ENCODE results near the gene TGFBR3. TPM values are rescaled to one million over a fixed set of nuclear protein-coding genes. Genes with fewer than 3 reads are reported as not detected.
"Not testable (repeated sequence)": the region's sequence is repeated elsewhere in the genome, so short reads cannot be mapped to it uniquely, and the experiment has no call there.

Gene TGFBR3
- total RNA-seq, 1 donor: 118 TPM

- no peak overlapping the region for H3K4me3 ChIP-seq (ENCODE audit: low read depth, low read length)
- TF ChIP-seq, protein P1, sequence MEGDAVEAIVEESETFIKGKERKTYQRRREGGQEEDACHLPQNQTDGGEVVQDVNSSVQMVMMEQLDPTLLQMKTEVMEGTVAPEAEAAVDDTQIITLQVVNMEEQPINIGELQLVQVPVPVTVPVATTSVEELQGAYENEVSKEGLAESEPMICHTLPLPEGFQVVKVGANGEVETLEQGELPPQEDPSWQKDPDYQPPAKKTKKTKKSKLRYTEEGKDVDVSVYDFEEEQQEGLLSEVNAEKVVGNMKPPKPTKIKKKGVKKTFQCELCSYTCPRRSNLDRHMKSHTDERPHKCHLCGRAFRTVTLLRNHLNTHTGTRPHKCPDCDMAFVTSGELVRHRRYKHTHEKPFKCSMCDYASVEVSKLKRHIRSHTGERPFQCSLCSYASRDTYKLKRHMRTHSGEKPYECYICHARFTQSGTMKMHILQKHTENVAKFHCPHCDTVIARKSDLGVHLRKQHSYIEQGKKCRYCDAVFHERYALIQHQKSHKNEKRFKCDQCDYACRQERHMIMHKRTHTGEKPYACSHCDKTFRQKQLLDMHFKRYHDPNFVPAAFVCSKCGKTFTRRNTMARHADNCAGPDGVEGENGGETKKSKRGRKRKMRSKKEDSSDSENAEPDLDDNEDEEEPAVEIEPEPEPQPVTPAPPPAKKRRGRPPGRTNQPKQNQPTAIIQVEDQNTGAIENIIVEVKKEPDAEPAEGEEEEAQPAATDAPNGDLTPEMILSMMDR (IDR thresholded peaks at IDR 0.05; ENCODE audit: insufficient read depth, low read length): no peak
- no peak for DNase-seq (ENCODE audit: low read depth)
Measured at GRCh38 chr1:91674107-91674506, 211.8 kb downstream of the TGFBR3 start.

DNA sequence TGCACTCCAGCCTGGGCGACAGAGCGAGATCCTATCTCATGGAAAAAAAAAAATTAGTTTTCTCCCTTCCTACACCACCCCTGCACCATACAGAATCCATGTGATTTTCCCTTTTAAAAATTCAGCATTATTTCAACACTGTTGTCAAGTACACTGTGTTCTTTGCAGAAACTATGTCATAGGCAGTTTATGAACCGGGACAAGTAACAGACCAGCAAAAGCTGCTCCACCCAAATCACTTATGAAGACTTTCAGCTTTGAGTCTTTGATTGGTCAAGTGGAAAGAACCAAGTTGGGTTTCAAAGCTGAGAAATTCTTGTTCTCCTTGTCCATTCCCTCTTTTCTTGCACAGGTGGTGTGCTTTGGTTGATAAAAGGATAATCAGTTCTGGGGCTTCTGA, 212.3 kb downstream of the TGFBR3 start:
- no peak overlapping the region for H3K4me3 ChIP-seq (ENCODE audit: low read depth, low read length)
- DNase-seq (ENCODE audit: low read depth): no peak
- TF ChIP-seq, protein P1 (IDR thresholded peaks at IDR 0.05; ENCODE audit: insufficient read depth, low read length): no peak

- no peak for DNase-seq (ENCODE audit: low read depth)
- H3K4me3 ChIP-seq (ENCODE audit: low read depth, low read length): no peak overlapping the region
- TF ChIP-seq, protein P1 (IDR thresholded peaks at IDR 0.05; ENCODE audit: insufficient read depth, low read length): no peak
Measured at GRCh38 chr1:91672601-91673161, 213.3 kb downstream of the TGFBR3 start.

GRCh38 chr1:91670781-91671180, 215.2 kb downstream of the TGFBR3 start:
- TF ChIP-seq, protein P1 (IDR thresholded peaks at IDR 0.05; ENCODE audit: insufficient read depth, low read length): no peak
- DNase-seq (ENCODE audit: low read depth): no peak
- no peak overlapping the region for H3K4me3 ChIP-seq (ENCODE audit: low read depth, low read length)

DNA sequence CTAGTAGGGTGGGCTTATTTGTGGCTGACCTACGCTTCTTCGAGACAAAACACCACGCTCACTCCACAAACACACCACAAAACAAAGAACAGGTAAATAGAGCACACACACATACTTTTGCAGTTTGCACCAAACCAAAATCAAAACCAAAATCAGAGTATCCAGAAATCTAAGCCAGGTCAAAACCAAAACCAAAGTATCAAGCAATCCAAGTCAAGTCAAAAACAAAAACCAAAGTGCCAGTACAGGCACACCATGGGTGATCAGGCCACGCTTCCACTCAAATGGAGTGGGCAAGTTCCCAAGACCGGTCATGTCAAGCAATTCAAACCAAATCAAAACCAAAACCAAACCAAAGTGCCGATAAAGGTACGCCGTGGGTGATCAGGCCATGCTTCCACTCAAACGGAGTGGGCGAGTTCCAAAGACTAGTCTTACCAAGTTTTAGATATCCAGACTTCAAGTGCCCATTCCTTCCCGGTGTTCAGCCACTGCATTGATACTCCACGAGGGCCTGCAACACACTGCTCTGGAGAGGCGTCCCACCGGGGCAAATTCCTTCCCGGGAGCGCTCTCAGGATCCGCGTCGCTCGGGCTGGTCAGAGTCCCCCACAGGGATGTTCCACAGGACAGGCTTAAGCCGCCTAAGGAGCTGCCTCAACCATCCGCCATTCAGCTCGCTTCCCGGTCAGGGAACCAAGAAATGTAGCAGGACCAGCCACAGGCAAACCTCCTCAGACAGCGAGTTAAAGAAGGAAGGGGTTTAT, 216.2 kb downstream of the TGFBR3 start:
- TF ChIP-seq, protein P1 (IDR thresholded peaks at IDR 0.05; ENCODE audit: insufficient read depth, low read length): no peak
- no peak for DNase-seq (ENCODE audit: low read depth)
- H3K4me3 ChIP-seq (ENCODE audit: low read depth, low read length): no peak overlapping the region

DNA sequence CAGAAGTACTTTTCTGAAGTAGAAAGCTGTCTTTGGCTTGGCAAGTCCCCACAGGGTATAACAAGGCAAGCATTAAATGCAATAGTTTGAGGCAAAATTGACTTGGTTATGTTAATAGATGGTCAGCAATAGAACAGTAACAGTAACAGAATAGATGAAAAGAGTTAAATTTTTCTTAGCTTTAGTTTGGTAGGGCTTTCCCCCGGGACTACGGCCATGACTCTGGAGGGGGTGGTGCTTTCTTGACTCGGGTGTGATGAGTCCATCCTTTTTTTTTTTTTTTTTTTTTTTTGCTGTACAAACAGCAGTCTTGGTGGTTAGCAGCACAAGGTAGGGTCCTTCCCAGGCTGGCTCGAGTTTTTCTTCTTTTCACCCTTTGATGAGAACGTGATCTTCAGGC, 219.3 kb downstream of the TGFBR3 start:
- H3K4me3 ChIP-seq (ENCODE audit: low read depth, low read length): not testable (repeated sequence)
- peak; percentile 27 for DNase-seq (ENCODE audit: low read depth)

DNA sequence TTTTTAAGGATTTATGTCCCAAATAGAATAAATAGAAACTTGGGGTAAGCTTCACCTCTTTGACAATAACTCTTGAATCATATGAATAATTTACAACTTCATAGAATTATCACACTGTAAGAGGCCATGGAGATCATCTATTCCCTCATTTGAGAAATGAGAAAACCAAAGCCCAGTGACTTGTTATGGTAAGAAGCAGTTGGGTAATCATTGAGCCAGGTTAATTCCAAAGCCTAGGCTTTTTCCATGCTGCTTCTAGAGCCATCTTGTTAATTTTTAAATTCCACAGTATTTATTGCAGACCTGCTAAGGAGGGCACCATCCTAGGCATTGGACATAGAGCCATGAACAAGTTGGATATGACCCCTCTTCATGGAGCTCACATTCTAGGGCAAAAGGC, 224.8 kb downstream of the TGFBR3 start:
- no peak overlapping the region for H3K4me3 ChIP-seq (ENCODE audit: low read depth, low read length)
- TF ChIP-seq, protein P1 (IDR thresholded peaks at IDR 0.05; ENCODE audit: insufficient read depth, low read length): no peak
- DNase-seq (ENCODE audit: low read depth): no peak
